C4-2B (cell line): ENCODE results near the gene POLE2.

Experiments used
- ZFX ChIP-seq: fragments of 450-650 bp; IDR thresholded peaks from 2 replicates; pipeline ENCODE4 v1.6.1; 2017
- TF ChIP-seq, protein P1 (sequence below): fragments of 450-650 bp; conservative IDR thresholded peaks from 2 replicates; pipeline ENCODE4 v1.5.1; 2017; ENCODE audit warnings: mild to moderate bottlenecking

- TF ChIP-seq, protein P1, sequence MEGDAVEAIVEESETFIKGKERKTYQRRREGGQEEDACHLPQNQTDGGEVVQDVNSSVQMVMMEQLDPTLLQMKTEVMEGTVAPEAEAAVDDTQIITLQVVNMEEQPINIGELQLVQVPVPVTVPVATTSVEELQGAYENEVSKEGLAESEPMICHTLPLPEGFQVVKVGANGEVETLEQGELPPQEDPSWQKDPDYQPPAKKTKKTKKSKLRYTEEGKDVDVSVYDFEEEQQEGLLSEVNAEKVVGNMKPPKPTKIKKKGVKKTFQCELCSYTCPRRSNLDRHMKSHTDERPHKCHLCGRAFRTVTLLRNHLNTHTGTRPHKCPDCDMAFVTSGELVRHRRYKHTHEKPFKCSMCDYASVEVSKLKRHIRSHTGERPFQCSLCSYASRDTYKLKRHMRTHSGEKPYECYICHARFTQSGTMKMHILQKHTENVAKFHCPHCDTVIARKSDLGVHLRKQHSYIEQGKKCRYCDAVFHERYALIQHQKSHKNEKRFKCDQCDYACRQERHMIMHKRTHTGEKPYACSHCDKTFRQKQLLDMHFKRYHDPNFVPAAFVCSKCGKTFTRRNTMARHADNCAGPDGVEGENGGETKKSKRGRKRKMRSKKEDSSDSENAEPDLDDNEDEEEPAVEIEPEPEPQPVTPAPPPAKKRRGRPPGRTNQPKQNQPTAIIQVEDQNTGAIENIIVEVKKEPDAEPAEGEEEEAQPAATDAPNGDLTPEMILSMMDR, result no peak
- TF ChIP-seq ZFX, result no peak
Observed at GRCh38 chr14:49636866-49637265, 51.1 kb downstream of the POLE2 start.
